Liver (tissue), 9 donors: ENCODE data around the gene ELK3. TPM values are rescaled to one million over a fixed set of nuclear protein-coding genes. Genes with fewer than 3 reads are reported as not detected.

Experiments
- DNase-seq: peaks from one replicate; pipeline ENCODE4 v3.0.0-alpha.2; 2017; ENCODE audit warnings: low spot score
- H3K27ac ChIP-seq, 2 donors: one replicate each; pipeline ENCODE4 v1.7.0; 2013; ENCODE audit warnings: inconsistent platforms in 2 of 2, low read length in 2 of 2, control low read depth in 1 of 2, low read depth in 1 of 2, mild to moderate bottlenecking in 1 of 2
- H3K27me3 ChIP-seq, 4 donors: one replicate each; pipeline versions ENCODE4 v1.6.1 to v1.7.0; 2013; ENCODE audit warnings: low read length in 3 of 4, inconsistent platforms in 1 of 4, mild to moderate bottlenecking in 1 of 4, moderate library complexity in 1 of 4; ENCODE audit not compliant: control insufficient read depth in 4 of 4, insufficient read depth in 4 of 4
- H3K36me3 ChIP-seq, 4 donors: one replicate each; pipeline versions ENCODE4 v1.6.1 to v1.7.0; 2013; ENCODE audit warnings: low read length in 3 of 4, mild to moderate bottlenecking in 3 of 4, low read depth in 1 of 4, moderate library complexity in 1 of 4; ENCODE audit not compliant: control insufficient read depth in 4 of 4, insufficient read depth in 3 of 4
- H3K4me1 ChIP-seq, 4 donors: one replicate each; pipeline versions ENCODE4 v1.6.1 to v1.7.0; 2013; ENCODE audit warnings: low read length in 3 of 4, mild to moderate bottlenecking in 3 of 4, moderate library complexity in 1 of 4; ENCODE audit not compliant: control insufficient read depth in 4 of 4, insufficient read depth in 4 of 4
- H3K4me3 ChIP-seq, 3 donors: one replicate each; pipeline versions ENCODE4 v1.6.1 to v1.7.0; 2013; ENCODE audit warnings: low read length in 3 of 3, control low read depth in 1 of 3, low read depth in 1 of 3, mild to moderate bottlenecking in 1 of 3
- H3K9ac ChIP-seq, 2 donors: one replicate each; pipeline ENCODE4 v1.7.0; 2013; ENCODE audit warnings: low read length in 2 of 2, mild to moderate bottlenecking in 2 of 2, moderate library complexity in 2 of 2, control low read depth in 1 of 2, low read depth in 1 of 2
- H3K9me3 ChIP-seq, 4 donors: one replicate each; pipeline versions ENCODE4 v1.6.1 to v1.7.0; 2013; ENCODE audit warnings: low read length in 3 of 4; ENCODE audit not compliant: control insufficient read depth in 4 of 4
- CTCF ChIP-seq: fragments of 150-350 bp; IDR thresholded peaks from 2 replicates; pipeline ENCODE4 v1.5.1; 2017; ENCODE audit warnings: improper control_type of control experiment, low read depth, low read length; ENCODE audit not compliant: missing input control
- EGR1 ChIP-seq, 2 donors: IDR thresholded peaks; 2 replicates each; pipeline ENCODE4 v1.6.1; 2016 to 2018; ENCODE audit warnings: antibody characterized with exemption in 2 of 2, low read depth in 2 of 2
- FOXA1 ChIP-seq: IDR thresholded peaks from 2 replicates; pipeline ENCODE4 v1.6.1; 2016; ENCODE audit warnings: antibody characterized with exemption
- FOXA2 ChIP-seq: IDR thresholded peaks from 2 replicates; pipeline ENCODE4 v1.6.1; 2016; ENCODE audit warnings: antibody characterized with exemption
- GABPA ChIP-seq, 2 donors: IDR thresholded peaks in 1 of 2; conservative IDR thresholded peaks in 1 of 2; 2 replicates each; pipeline ENCODE4 v1.6.1; 2016; ENCODE audit warnings: antibody characterized with exemption in 2 of 2, mild to moderate bottlenecking in 1 of 2, moderate library complexity in 1 of 2
- HNF4A ChIP-seq, 2 donors: conservative IDR thresholded peaks; 2 replicates each; pipeline ENCODE4 v1.6.1; 2016; ENCODE audit warnings: antibody characterized with exemption in 2 of 2, mild to moderate bottlenecking in 2 of 2
- HNF4G ChIP-seq: IDR thresholded peaks from 2 replicates; pipeline ENCODE4 v1.6.1; 2016; ENCODE audit warnings: antibody characterized with exemption
- JUND ChIP-seq, 2 donors: IDR thresholded peaks; 2 replicates each; pipeline ENCODE4 v1.6.1; 2016; ENCODE audit warnings: antibody characterized with exemption in 2 of 2
- MAX ChIP-seq: IDR thresholded peaks from 2 replicates; pipeline ENCODE4 v1.6.1; 2016; ENCODE audit warnings: antibody characterized with exemption
- NR2F2 ChIP-seq: IDR thresholded peaks from 2 replicates; pipeline ENCODE4 v1.6.1; 2016; ENCODE audit warnings: antibody characterized with exemption
- RAD21 ChIP-seq, 2 donors: IDR thresholded peaks; 2 replicates each; pipeline ENCODE4 v1.6.1; 2016; ENCODE audit warnings: antibody characterized with exemption in 2 of 2, mild to moderate bottlenecking in 2 of 2
- REST ChIP-seq: IDR thresholded peaks from 2 replicates; pipeline ENCODE4 v1.6.1; 2016; ENCODE audit warnings: antibody characterized with exemption, mild to moderate bottlenecking
- RXRA ChIP-seq, 2 donors: IDR thresholded peaks; 2 replicates each; pipeline ENCODE4 v1.6.1; 2017 to 2018; ENCODE audit warnings: antibody characterized with exemption in 2 of 2, mild to moderate bottlenecking in 1 of 2
- SP1 ChIP-seq: IDR thresholded peaks from 2 replicates; pipeline ENCODE4 v1.6.1; 2018; ENCODE audit warnings: antibody characterized with exemption, mild to moderate bottlenecking
- TAF1 ChIP-seq: conservative IDR thresholded peaks from 2 replicates; pipeline ENCODE4 v1.6.1; 2016; ENCODE audit warnings: antibody characterized with exemption, mild to moderate bottlenecking
- YY1 ChIP-seq: IDR thresholded peaks from 2 replicates; pipeline ENCODE4 v1.6.1; 2016; ENCODE audit warnings: antibody characterized with exemption, mild to moderate bottlenecking
- ZBTB33 ChIP-seq: IDR thresholded peaks from 2 replicates; pipeline ENCODE4 v1.6.1; 2016; ENCODE audit warnings: antibody characterized with exemption
- WGBS: extraction: QIAGEN DNeasy Blood & Tissue Kit; methylation state at CpG from one replicate; pipeline ENCODE4 v1.1.7; 2013; 5-methylcytosine and 5-hydroxymethylcytosine counted together
- polyA plus RNA-seq, 2 donors: library from polyadenylated mRNA; stranded (reverse) in 1 of 2; unstranded in 1 of 2; fragments of 200-250 nt in 1 of 2; fragments of >200 nt in 1 of 2; fragmentation: Nextera tagmentation in 1 of 2; extraction: Ambion mirVana in 1 of 2; gene quantifications; one replicate each; pipeline versions ENCODE4 v1.2.1 to v1.2.3, GENCODE V29; 2013 to 2015
- total RNA-seq, 2 donors: library from RNA; depleted of rRNA; stranded (reverse); fragments of >200 nt; gene quantifications; one replicate each; pipeline ENCODE4 v1.2.3, GENCODE V29; 2014
- donor health status: healthy.
- donor health status: healthy.
- donor health status: healthy.
- donor health status: healthy.
- donor health status: healthy.

Gene ELK3
- total and polyA plus RNA-seq, 4 donors, result 3.7 to 5.2 (median 4.5) TPM

- TF ChIP-seq JUND (IDR thresholded peaks at IDR 0.05), result no peak
- TF ChIP-seq FOXA1, result no peak
- TF ChIP-seq REST, result no peak
- no peak for TF ChIP-seq TAF1
- no peak for TF ChIP-seq HNF4A (conservative IDR thresholded peaks at IDR 0.05)
- no peak for TF ChIP-seq HNF4G
- TF ChIP-seq CTCF, result no peak
- no peak for TF ChIP-seq SP1
- no peak for TF ChIP-seq RXRA (IDR thresholded peaks at IDR 0.05)
- TF ChIP-seq EGR1 (IDR thresholded peaks at IDR 0.05; ENCODE audit: low read depth in 2 of 2), result no peak
- TF ChIP-seq MAX, result no peak
- TF ChIP-seq ZBTB33, result no peak
- no peak for TF ChIP-seq GABPA (IDR thresholded peaks at IDR 0.05 in 1 of 2, conservative IDR thresholded peaks at IDR 0.05 in 1 of 2)
- TF ChIP-seq NR2F2, result no peak
- TF ChIP-seq YY1, result no peak
- no peak for TF ChIP-seq FOXA2
- TF ChIP-seq RAD21 (IDR thresholded peaks at IDR 0.05), result no peak
- no peak for DNase-seq
- no peak overlapping the region for H3K9ac ChIP-seq
- H3K36me3 ChIP-seq, result no peaks in the 10 kb centered on the region
- H3K4me1 ChIP-seq, result peaks cover 0 to 5% (median 2%) of the 10 kb centered on the region in 4 donors
- H3K27ac ChIP-seq, result no peak overlapping the region
- H3K27me3 ChIP-seq, result no peaks in the 10 kb centered on the region
- no peak overlapping the region for H3K4me3 ChIP-seq
- H3K9me3 ChIP-seq, result no peaks in the 10 kb centered on the region
- 85% methylated on average over 7 of the region's 7 CpGs for WGBS
These were observed 19.7 kb downstream of the ELK3 start for GRCh38 chr12:96213869-96214268.

GRCh38 chr12:96215919-96216273 is 21.7 kb downstream of the ELK3 start:
- 77% methylated on average over 8 of the region's 8 CpGs for WGBS
- no peak for TF ChIP-seq ZBTB33
- TF ChIP-seq RXRA (IDR thresholded peaks at IDR 0.05), result no peak
- no peak for TF ChIP-seq HNF4A (conservative IDR thresholded peaks at IDR 0.05)
- TF ChIP-seq NR2F2, result no peak
- TF ChIP-seq EGR1 (IDR thresholded peaks at IDR 0.05; ENCODE audit: low read depth in 2 of 2), result no peak
- no peak for TF ChIP-seq JUND (IDR thresholded peaks at IDR 0.05)
- TF ChIP-seq SP1, result no peak
- Histone ChIP-seq H3K36me3 (no peaks in the 10 kb centered on the region), H3K27ac (no peak overlapping the region), H3K27me3 (no peaks in the 10 kb centered on the region), H3K9me3 (no peaks in the 10 kb centered on the region), H3K4me1 (peaks cover 0 to 5% (median 2%) of the 10 kb centered on the region in 4 donors), H3K4me3 (no peak overlapping the region), H3K9ac (no peak overlapping the region)
- no peak for DNase-seq
